GM23248 (cell line): ENCODE results near the gene GEMIN5. TPM values are rescaled to one million over a fixed set of nuclear protein-coding genes. Genes with fewer than 3 reads are reported as not detected.

ENCODE experiments used
- DNase-seq: peaks from one replicate; pipeline ENCODE4 v3.0.0-alpha.2; 2015
- H2AFZ ChIP-seq: fragments of 200-600 bp; sonication (generic); 2 replicates; pipeline ENCODE4 v1.6.1; 2016; ENCODE audit warnings: antibody characterized with exemption
- H3F3A ChIP-seq: fragments of 200-600 bp; sonication (generic); 2 replicates; pipeline ENCODE4 v1.6.1; 2016; ENCODE audit warnings: mild to moderate bottlenecking, antibody characterized with exemption, mixed run types; ENCODE audit not compliant: insufficient read depth
- H3K27ac ChIP-seq: fragments of 200-600 bp; sonication (generic); 2 replicates; pipeline ENCODE4 v1.5.1; 2016; ENCODE audit warnings: mild to moderate bottlenecking
- H3K27me3 ChIP-seq: fragments of 200-600 bp; sonication (generic); replicated peaks from 2 replicates; pipeline ENCODE4 v1.6.1; 2016; ENCODE audit warnings: mild to moderate bottlenecking; ENCODE audit not compliant: insufficient read depth
- H3K36me3 ChIP-seq: fragments of 200-600 bp; sonication (generic); 2 replicates; pipeline ENCODE4 v1.6.1; 2016; ENCODE audit warnings: low read depth, mild to moderate bottlenecking
- H3K4me1 ChIP-seq: fragments of 200-600 bp; sonication (generic); 2 replicates; pipeline ENCODE4 v1.6.1; 2016; ENCODE audit warnings: mild to moderate bottlenecking; ENCODE audit not compliant: insufficient read depth
- H3K4me2 ChIP-seq: fragments of 200-600 bp; sonication (generic); one replicate; pipeline ENCODE4 v1.6.1; 2016; ENCODE audit warnings: mild to moderate bottlenecking; ENCODE audit not compliant: unreplicated experiment
- H3K4me3 ChIP-seq: fragments of 200-600 bp; sonication (generic); 2 replicates; pipeline ENCODE4 v1.5.1; 2016; ENCODE audit warnings: mild to moderate bottlenecking
- H3K79me2 ChIP-seq: fragments of 200-600 bp; sonication (generic); 2 replicates; pipeline ENCODE4 v1.6.1; 2016; ENCODE audit warnings: mild to moderate bottlenecking; ENCODE audit not compliant: insufficient read depth
- H3K9ac ChIP-seq: fragments of 200-600 bp; sonication (generic); 2 replicates; pipeline ENCODE4 v1.6.1; 2016; ENCODE audit warnings: mild to moderate bottlenecking
- H3K9me2 ChIP-seq: fragments of 200-600 bp; sonication (generic); 2 replicates; pipeline ENCODE4 v1.6.1; 2016; ENCODE audit warnings: mixed run types, mild to moderate bottlenecking, moderate library complexity; ENCODE audit not compliant: insufficient read depth
- H3K9me3 ChIP-seq: fragments of 200-600 bp; sonication (generic); one replicate; pipeline ENCODE4 v1.6.1; 2017; ENCODE audit warnings: low read depth
- H4K20me1 ChIP-seq: fragments of 200-600 bp; sonication (generic); 2 replicates; pipeline ENCODE4 v1.6.0; 2016; ENCODE audit not compliant: insufficient read depth
- EZH2 ChIP-seq: fragments of 200-600 bp; sonication (generic); IDR thresholded peaks from 2 replicates; pipeline ENCODE4 v1.6.1; 2018; ENCODE audit warnings: antibody characterized with exemption, mild to moderate bottlenecking; ENCODE audit not compliant: insufficient read depth, poor library complexity, severe bottlenecking
- EZH2phosphoT487 ChIP-seq: fragments of 200-600 bp; sonication (generic); IDR thresholded peaks from 2 replicates; pipeline ENCODE4 v1.6.1; 2018; ENCODE audit warnings: antibody characterized with exemption, moderate library complexity, mild to moderate bottlenecking, low read depth; ENCODE audit not compliant: insufficient read depth
- WGBS, 2 experiments: methylation state at CpG; one replicate each; pipeline ENCODE4 v1.1.6; 2015 to 2017; ENCODE audit warnings: low lambda C conversion rate in 2 of 2, low coverage in 1 of 2; ENCODE audit errors: missing lambda C conversion rate in 2 of 2; 5-methylcytosine and 5-hydroxymethylcytosine counted together
- in situ Hi-C: fragments of 300-500 bp; cut with MboI; formaldehyde crosslinking; loops from 2 replicates; pipeline ENCODE4 v1.15.0; 2020
- polyA plus RNA-seq: library from polyadenylated mRNA; unstranded; fragments of >200 nt; fragmentation: Nextera tagmentation; extraction: Ambion mirVana; gene quantifications from 2 replicates; pipeline ENCODE4 v1.2.1, GENCODE V29; 2016
- total RNA-seq: library from RNA; depleted of rRNA; stranded (reverse); fragments of >200 nt; shearing (Covaris generic); gene quantifications from 2 replicates; pipeline ENCODE4 v1.2.3, GENCODE V29; 2014

The GEMIN5 gene
- total and polyA plus RNA-seq, 2 experiments from 2014 or later, result 9.1 to 13.8 TPM

DNA sequence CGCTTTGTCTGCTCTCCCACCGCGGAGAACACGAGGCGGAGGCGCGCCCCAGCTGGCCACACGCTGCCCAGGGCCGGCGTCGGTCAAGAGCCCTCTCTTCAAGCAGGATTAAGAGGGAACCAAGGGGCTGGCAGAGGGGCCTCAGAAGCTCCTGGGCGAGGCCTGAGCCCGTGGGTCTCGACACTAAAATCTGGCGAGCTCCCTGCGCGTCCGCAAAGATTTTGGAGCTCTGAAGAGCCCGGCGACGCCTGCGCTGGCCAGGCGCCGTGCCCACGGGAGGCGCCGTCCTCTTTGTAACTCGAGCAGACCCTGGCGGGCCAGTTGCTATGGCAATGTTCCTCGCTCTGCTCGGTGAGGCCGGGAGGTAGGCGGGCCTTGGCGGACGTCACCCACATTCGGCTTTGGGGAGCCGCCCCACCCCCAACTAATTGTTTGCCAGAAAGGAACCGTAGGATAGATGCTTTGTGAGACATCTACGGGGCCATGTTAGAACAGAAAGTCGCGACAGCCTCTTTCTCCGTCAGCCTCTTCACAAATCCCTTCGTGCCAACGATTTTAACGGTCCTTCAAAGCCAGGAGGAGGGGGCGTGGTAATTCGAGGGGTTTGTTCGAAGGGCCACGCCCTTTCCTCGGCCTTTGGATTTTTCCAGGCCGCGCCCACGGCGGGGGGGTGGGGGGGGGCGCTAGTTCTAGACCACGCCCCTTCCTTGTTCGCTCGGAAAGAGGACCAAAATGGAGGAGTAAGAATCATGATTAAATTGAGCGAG, 80.3 kb downstream of the GEMIN5 start:
- no peaks in the 10 kb centered on the region for H4K20me1 ChIP-seq
- H3K4me2 ChIP-seq, result peak overlapping the region; percentile 91
- H3K9ac ChIP-seq, result peak overlapping the region; percentile 88
- peaks cover 42% of the 10 kb centered on the region for H3K79me2 ChIP-seq
- WGBS, 2 experiments, result 1 to 2% methylated on average over 54 to 57 of the region's 59 CpGs
- no peaks in the 10 kb centered on the region for H3K9me2 ChIP-seq
- in situ Hi-C loops, result no loop called here
- peak overlapping the region; percentile 96 for H3K4me3 ChIP-seq
- H3K27me3 ChIP-seq, result no peaks in the 10 kb centered on the region
- H2AFZ ChIP-seq, result peak overlapping the region; percentile 92
- H3F3A ChIP-seq, result peaks cover 34% of the 10 kb centered on the region
- peak; percentile 98 for DNase-seq
- TF ChIP-seq EZH2phosphoT487 (no peak), EZH2 (no peak)
- 0 out of 2 replicates have a peak, but pooled peaks cover under 1% of the 10 kb centered on the region for H3K36me3 ChIP-seq
- no peaks in the 10 kb centered on the region for H3K9me3 ChIP-seq
- peak overlapping the region; percentile 95 for H3K27ac ChIP-seq
- H3K4me1 ChIP-seq, result peaks cover 27% of the 10 kb centered on the region

DNA sequence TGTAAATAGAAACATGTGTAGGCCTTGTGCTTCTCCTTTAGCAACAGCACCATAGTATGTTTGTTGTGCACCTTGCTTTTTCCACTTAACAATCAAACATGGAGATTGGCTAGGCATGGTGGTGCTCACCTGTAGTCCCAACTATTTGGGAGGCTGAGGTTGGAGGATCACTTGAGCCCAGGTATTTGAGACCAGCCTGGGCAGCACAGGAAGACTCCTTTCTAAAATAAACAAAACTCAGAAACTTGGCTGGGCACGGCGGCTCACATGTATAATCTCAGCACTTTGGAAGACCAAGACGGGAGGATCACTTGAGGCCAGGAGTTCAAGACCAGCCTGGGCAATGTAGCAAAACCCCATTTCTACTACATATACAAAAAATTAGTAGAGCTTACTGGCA, 86.7 kb downstream of the GEMIN5 start:
- peak overlapping the region; percentile 90 for H3K4me2 ChIP-seq
- no peak overlapping the region for H3K27ac ChIP-seq

GRCh38 chr5:154850255-154851062, 87.6 kb downstream of the GEMIN5 start, which contains the start of gene FAXDC2:
TSS of gene FAXDC2 (minus strand) at chr5:154850603. CDS start at chr5:154838178, 12,425 bp downstream.
- TF ChIP-seq EZH2phosphoT487 (no peak), EZH2 (no peak)
- WGBS, 2 experiments, result 1% methylated on average over 11 of the region's 11 CpGs
- Histone ChIP-seq H2AFZ (peak within 1 kb of the TSS; percentile 98), H3K4me1 (peaks cover 20% of the 10 kb centered on the region), H3K27ac (peak within 1 kb of the TSS; percentile 87), H3K9me3 (no peaks in the 10 kb centered on the region), H3K4me2 (peak within 1 kb of the TSS; percentile 90), H3K9me2 (no peaks in the 10 kb centered on the region), H3K79me2 (peaks cover 15% of the 10 kb centered on the region; the same call in 1 of the 2 replicates), H3K9ac (peak within 1 kb of the TSS; percentile 79), H3K4me3 (peak within 1 kb of the TSS; percentile 76), H3K36me3 (no peaks in the 10 kb centered on the region), H4K20me1 (no peaks in the 10 kb centered on the region), H3K27me3 (no peaks in the 10 kb centered on the region), H3F3A (peaks cover 26% of the 10 kb centered on the region)
- in situ Hi-C loops, result no loop called here
- peak; percentile 93 for DNase-seq

More for the DNA sequence above, 86.7 kb downstream of the GEMIN5 start:
- H3K9ac ChIP-seq, result peak overlapping the region; percentile 79; the same call in 1 of the 2 replicates
- H3K27me3 ChIP-seq, result no peaks in the 10 kb centered on the region
- peaks cover 26% of the 10 kb centered on the region for H3F3A ChIP-seq
- WGBS, 2 experiments, result 95 to 98% methylated on average over 3 of the region's 3 CpGs
- no peaks in the 10 kb centered on the region for H3K9me3 ChIP-seq
- H3K79me2 ChIP-seq, result peaks cover 15% of the 10 kb centered on the region; the same call in 1 of the 2 replicates
- no peaks in the 10 kb centered on the region for H3K9me2 ChIP-seq
- H3K36me3 ChIP-seq, result no peaks in the 10 kb centered on the region
- H3K4me3 ChIP-seq, result peak overlapping the region; percentile 76; the same call in 1 of the 2 replicates
- peak overlapping the region; percentile 98; the same call in 1 of the 2 replicates for H2AFZ ChIP-seq
- no peaks in the 10 kb centered on the region for H4K20me1 ChIP-seq
- no peak for TF ChIP-seq EZH2
- TF ChIP-seq EZH2phosphoT487, result no peak
- no peak for DNase-seq
- peaks cover 20% of the 10 kb centered on the region for H3K4me1 ChIP-seq
- in situ Hi-C loops, result no loop called here

DNA sequence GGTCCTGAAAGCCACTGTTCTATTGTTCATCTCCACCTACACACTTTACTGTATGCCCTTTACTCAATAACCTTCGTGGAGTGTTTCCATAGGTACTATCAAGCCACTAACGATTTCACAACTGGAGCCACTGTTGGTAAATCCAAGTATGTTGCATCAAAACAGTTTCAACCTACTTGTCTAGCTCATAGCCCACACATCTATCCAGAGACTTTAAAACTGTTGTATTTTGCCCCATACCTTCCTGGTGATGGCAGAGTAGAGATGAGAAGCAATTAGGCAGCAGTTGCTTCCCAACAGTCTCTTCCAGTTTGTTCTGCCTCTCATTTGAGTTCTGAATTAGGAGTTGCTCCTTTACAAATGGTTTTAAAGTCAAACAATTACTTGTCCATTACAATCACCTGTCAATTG, 88.2 kb downstream of the GEMIN5 start:
- TF ChIP-seq EZH2 (no peak), EZH2phosphoT487 (no peak)
- H3K4me1 ChIP-seq, result peaks cover 20% of the 10 kb centered on the region
- no peaks in the 10 kb centered on the region for H3K9me3 ChIP-seq
- H2AFZ ChIP-seq, result peak overlapping the region; percentile 98
- WGBS, 2 experiments, result 2 to 3% methylated on average over 2 of the region's 2 CpGs
- peak overlapping the region; percentile 87 for H3K27ac ChIP-seq
- peak overlapping the region; percentile 79 for H3K9ac ChIP-seq
- no peaks in the 10 kb centered on the region for H4K20me1 ChIP-seq
- DNase-seq, result peak; percentile 81
- H3K36me3 ChIP-seq, result no peaks in the 10 kb centered on the region
- no peaks in the 10 kb centered on the region for H3K9me2 ChIP-seq
- H3F3A ChIP-seq, result peaks cover 26% of the 10 kb centered on the region
- no peaks in the 10 kb centered on the region for H3K27me3 ChIP-seq
- H3K79me2 ChIP-seq, result peaks cover 15% of the 10 kb centered on the region; the same call in 1 of the 2 replicates
- in situ Hi-C loops, result no loop called here
- H3K4me2 ChIP-seq, result peak overlapping the region; percentile 90
- H3K4me3 ChIP-seq, result peak overlapping the region; percentile 76
